PC-3 (cell line): ENCODE results near the gene RPLP2. TPM values are rescaled to one million over a fixed set of nuclear protein-coding genes. Genes with fewer than 3 reads are reported as not detected.

Experiments used
- ATAC-seq: fragments of 200-7000 bp; cut with Tn5 transposase; 2 replicates; pipeline ENCODE4 v1.9.1; 2020; ENCODE audit warnings: mild to moderate bottlenecking, moderate library complexity
- BruUV-seq: library from RNA; stranded (reverse); fragments of 400-500 nt; replicated peaks from 2 replicates; lab custom pipeline; 2021; lab: Mats Ljungman, UMichigan
- CTCF ChIA-PET: fragments of 300-600 bp; sonication (Branson Sonifier 250); formaldehyde crosslinking; loops from one replicate; lab custom pipeline; 2022; ENCODE audit warnings: antibody characterized with exemption; lab: Charles Lee
- POLR2A ChIA-PET: fragments of 300-600 bp; sonication (Branson Sonifier 250); formaldehyde crosslinking; loops from one replicate; lab custom pipeline; 2022; ENCODE audit warnings: antibody characterized with exemption; ENCODE audit not compliant: unreplicated experiment; lab: Charles Lee
- DNase-seq: peaks from one replicate; pipeline ENCODE4 v3.0.0-alpha.2; 2015
- H2AFZ ChIP-seq: fragments of 300-600 bp; sonication (generic); 2 replicates; pipeline ENCODE4 v1.6.0; 2016; ENCODE audit warnings: antibody characterized with exemption, low read length
- H3F3A ChIP-seq: fragments of 300-600 bp; sonication (generic); one replicate; pipeline ENCODE4 v1.6.0; 2017; ENCODE audit warnings: antibody characterized with exemption, low read length, control low read depth, mild to moderate bottlenecking; ENCODE audit not compliant: unreplicated experiment
- H3K27ac ChIP-seq: fragments of 300-600 bp; sonication (generic); 2 replicates; pipeline ENCODE4 v1.5.1; 2016; ENCODE audit warnings: mild to moderate bottlenecking, low read length
- H3K27me3 ChIP-seq: fragments of 300-600 bp; sonication (generic); 2 replicates; pipeline ENCODE4 v1.6.1; 2016; ENCODE audit warnings: low read length, mixed read lengths
- H3K36me3 ChIP-seq: fragments of 300-600 bp; sonication (generic); 2 replicates; pipeline ENCODE4 v1.6.1; 2016; ENCODE audit warnings: low read depth, mixed run types, low read length, mixed read lengths
- H3K4me1 ChIP-seq: fragments of 300-600 bp; sonication (generic); 2 replicates; pipeline ENCODE4 v1.5.1; 2016; ENCODE audit warnings: low read length; ENCODE audit not compliant: insufficient read depth
- H3K4me2 ChIP-seq: fragments of 300-600 bp; sonication (generic); 2 replicates; pipeline ENCODE4 v1.6.0; 2016; ENCODE audit warnings: low read length
- H3K4me3 ChIP-seq: fragments of 300-600 bp; sonication (generic); 2 replicates; pipeline ENCODE4 v1.5.1; 2016; ENCODE audit warnings: mild to moderate bottlenecking, low read length, mixed read lengths
- H3K79me2 ChIP-seq: fragments of 300-600 bp; sonication (generic); 2 replicates; pipeline ENCODE4 v1.6.1; 2017; ENCODE audit warnings: low read length, mixed read lengths
- H3K9ac ChIP-seq: fragments of 300-600 bp; sonication (generic); 2 replicates; pipeline ENCODE4 v1.6.0; 2016; ENCODE audit warnings: mild to moderate bottlenecking, low read length
- H3K9me2 ChIP-seq: fragments of 300-600 bp; sonication (generic); replicated peaks from 2 replicates; pipeline ENCODE4 v1.6.1; 2016; ENCODE audit warnings: mixed run types, low read length, mixed read lengths
- H3K9me3 ChIP-seq: fragments of 300-600 bp; sonication (generic); 2 replicates; pipeline ENCODE4 v1.6.1; 2016; ENCODE audit warnings: low read length, mixed read lengths
- H4K20me1 ChIP-seq: fragments of 300-600 bp; sonication (generic); 2 replicates; pipeline ENCODE4 v1.6.1; 2016; ENCODE audit warnings: low read length, mixed read lengths
- EZH2 ChIP-seq: fragments of 300-600 bp; sonication (generic); IDR thresholded peaks from one replicate; pipeline ENCODE4 v1.6.1; 2017; ENCODE audit warnings: antibody characterized with exemption, mild to moderate bottlenecking, low read length; ENCODE audit not compliant: unreplicated experiment
- EZH2phosphoT487 ChIP-seq: fragments of 300-600 bp; sonication (generic); IDR thresholded peaks from 2 replicates; pipeline ENCODE4 v1.6.1; 2018; ENCODE audit warnings: mild to moderate bottlenecking, antibody characterized with exemption, low read length, borderline replicate concordance
- intact Hi-C: fragments of 100-400 bp; cut with micrococcal nuclease; formaldehyde crosslinking; loops from 2 replicates; pipeline ENCODE4 v1.9.0; 2023
- total RNA-seq: library from RNA; depleted of rRNA; stranded (reverse); fragments of >200 nt; gene quantifications from 2 replicates; pipeline ENCODE4 v1.2.3, GENCODE V29; 2014
- TF ChIP-seq, protein P1 (sequence below): fragments of 300-600 bp; sonication (generic); conservative IDR thresholded peaks from 2 replicates; pipeline ENCODE4 v1.5.1; 2017; ENCODE audit warnings: antibody characterized with exemption, low read depth, mild to moderate bottlenecking, low read length

RPLP2 gene
- total RNA-seq, 1 experiment from 2014 or later: 897 TPM

DNA sequence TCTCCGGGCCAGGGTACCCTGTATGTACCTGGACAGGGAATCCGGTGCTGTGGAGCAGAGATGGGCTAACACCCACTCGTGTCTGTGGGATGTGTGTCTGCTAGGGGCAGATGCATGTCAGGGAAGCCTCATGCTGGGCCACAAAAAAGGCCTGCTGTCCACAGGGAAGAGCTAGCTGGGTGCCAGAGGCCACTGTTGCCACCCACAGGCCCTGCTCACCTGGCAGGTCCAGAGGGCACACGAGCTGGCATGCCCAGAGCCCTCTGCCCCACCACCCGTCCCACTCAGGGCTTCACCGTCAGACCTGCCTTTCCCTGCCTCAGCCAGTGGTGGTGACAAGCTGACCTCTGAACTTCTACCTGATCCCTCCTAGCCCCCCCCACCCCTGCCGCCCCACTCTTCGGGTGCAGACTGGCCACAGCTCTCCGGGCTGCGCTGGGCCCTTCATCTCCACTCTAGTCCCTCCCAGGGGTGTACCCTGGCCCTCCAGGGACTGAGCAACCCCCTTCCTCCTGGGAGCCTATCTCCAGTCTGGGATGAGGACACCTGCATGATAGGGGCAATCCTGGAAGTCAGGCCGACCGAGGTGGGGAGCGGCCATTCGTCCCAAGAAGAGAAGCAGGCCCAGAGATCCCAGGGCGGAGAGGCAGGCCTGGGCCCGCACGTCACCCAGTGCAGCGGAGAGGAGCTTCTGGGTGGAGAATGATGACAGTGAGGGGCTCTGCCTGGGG is 13.0 kb upstream of the RPLP2 start:
- peak; percentile 4; the same call in 1 of the 2 replicates for ATAC-seq
- Histone ChIP-seq H3K4me2 (peak overlapping the region; percentile 98), H3K9me2 (no peaks in the 10 kb centered on the region), H3F3A (peaks cover 4% of the 10 kb centered on the region), H3K4me1 (peaks cover 19% of the 10 kb centered on the region), H2AFZ (peak overlapping the region; percentile 92; the same call in 1 of the 2 replicates), H3K4me3 (peak overlapping the region; percentile 94), H3K9me3 (no peaks in the 10 kb centered on the region), H3K9ac (peak overlapping the region; percentile 23), H3K27me3 (no peaks in the 10 kb centered on the region), H3K36me3 (no peaks in the 10 kb centered on the region; the same call in 1 of the 2 replicates), H3K79me2 (peaks cover 24% of the 10 kb centered on the region), H4K20me1 (no peaks in the 10 kb centered on the region), H3K27ac (peak overlapping the region; percentile 40)
- TF ChIP-seq, protein P1, sequence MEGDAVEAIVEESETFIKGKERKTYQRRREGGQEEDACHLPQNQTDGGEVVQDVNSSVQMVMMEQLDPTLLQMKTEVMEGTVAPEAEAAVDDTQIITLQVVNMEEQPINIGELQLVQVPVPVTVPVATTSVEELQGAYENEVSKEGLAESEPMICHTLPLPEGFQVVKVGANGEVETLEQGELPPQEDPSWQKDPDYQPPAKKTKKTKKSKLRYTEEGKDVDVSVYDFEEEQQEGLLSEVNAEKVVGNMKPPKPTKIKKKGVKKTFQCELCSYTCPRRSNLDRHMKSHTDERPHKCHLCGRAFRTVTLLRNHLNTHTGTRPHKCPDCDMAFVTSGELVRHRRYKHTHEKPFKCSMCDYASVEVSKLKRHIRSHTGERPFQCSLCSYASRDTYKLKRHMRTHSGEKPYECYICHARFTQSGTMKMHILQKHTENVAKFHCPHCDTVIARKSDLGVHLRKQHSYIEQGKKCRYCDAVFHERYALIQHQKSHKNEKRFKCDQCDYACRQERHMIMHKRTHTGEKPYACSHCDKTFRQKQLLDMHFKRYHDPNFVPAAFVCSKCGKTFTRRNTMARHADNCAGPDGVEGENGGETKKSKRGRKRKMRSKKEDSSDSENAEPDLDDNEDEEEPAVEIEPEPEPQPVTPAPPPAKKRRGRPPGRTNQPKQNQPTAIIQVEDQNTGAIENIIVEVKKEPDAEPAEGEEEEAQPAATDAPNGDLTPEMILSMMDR: no peak
- no peak for TF ChIP-seq EZH2
- no peak for TF ChIP-seq EZH2phosphoT487
- intact Hi-C loops: loop anchor here (2.0 kb wide), 1 partner anchor 24 kb away; no protein-coding TSS in a partner anchor
- BruUV-seq: no TSS peak
- POLR2A ChIA-PET: interaction anchor here (0.6 kb wide), 1 partner anchor 13 kb away, joined by 3 read pairs; the partner anchor contains the start of gene RPLP2
- CTCF ChIA-PET: interaction anchor here (0.5 to 0.6 kb wide), 3 partner anchors 28 to 356 kb away, joined by 3 to 11 read pairs (median 7); no protein-coding TSS in a partner anchor
- DNase-seq: no peak

DNA sequence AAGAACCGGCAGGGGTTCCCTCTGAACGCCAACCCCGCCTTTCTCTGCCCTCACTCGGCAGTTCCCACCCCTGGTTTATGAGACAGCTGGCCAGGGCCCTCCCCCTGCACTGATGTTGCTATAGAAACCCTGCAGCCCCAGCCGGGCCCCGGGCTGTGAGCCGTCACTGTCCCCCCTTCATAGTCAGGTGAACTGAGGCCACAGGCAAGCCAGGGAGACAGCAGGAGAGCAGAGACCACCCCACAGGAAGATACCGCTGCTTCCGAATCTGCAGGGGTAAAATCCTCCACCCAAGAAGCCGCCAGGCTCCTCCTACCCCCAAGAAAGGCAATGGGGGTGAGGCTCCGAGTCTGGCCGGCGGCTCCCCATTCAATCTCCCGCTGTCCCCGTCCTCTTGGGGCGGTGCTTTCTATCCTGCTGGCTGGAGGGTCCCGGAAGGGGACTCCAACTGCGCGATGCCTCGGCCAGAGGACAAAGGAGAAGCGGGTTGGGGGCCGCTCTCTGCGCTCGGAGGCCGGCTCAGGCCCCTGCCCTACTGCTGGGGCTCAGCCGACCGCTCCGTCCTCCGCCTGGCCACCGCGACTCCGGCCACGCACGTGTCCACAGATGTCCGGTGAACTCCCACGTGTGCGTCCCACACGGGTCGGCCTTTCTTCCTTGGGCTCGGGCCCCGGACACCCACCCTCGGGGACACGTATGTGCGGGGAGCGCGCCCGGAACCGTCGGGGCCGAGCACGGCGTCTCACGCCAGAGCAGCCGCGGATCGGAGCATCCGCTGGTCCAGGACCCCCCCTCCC is 12.3 kb upstream of the RPLP2 start:
- peak; percentile 55 for DNase-seq
- H3K27ac ChIP-seq: peak overlapping the region; percentile 48
- POLR2A ChIA-PET: no interaction called here

More for the DNA sequence above, 12.3 kb upstream of the RPLP2 start:
- H3K9me2 ChIP-seq: no peaks in the 10 kb centered on the region
- peaks cover 19% of the 10 kb centered on the region for H3K4me1 ChIP-seq
- H3K27me3 ChIP-seq: no peaks in the 10 kb centered on the region
- intact Hi-C loops: loop anchor here (2.0 kb wide), 1 partner anchor 23 kb away; no protein-coding TSS in a partner anchor
- CTCF ChIA-PET: interaction anchor here (0.5 to 0.6 kb wide), 2 partner anchors 81 to 355 kb away, joined by 3 to 11 read pairs; no protein-coding TSS in a partner anchor
- peak overlapping the region; percentile 94 for H3K4me3 ChIP-seq
- ATAC-seq: peak; percentile 34
- peaks cover 24% of the 10 kb centered on the region for H3K79me2 ChIP-seq
- H2AFZ ChIP-seq: peak overlapping the region; percentile 92
- H3F3A ChIP-seq: peaks cover 4% of the 10 kb centered on the region
- H3K9me3 ChIP-seq: no peaks in the 10 kb centered on the region
- TF ChIP-seq EZH2: no peak
- TF ChIP-seq, protein P1: no peak
- TF ChIP-seq EZH2phosphoT487: no peak
- no peaks in the 10 kb centered on the region; the same call in 1 of the 2 replicates for H3K36me3 ChIP-seq
- peak overlapping the region; percentile 98 for H3K4me2 ChIP-seq
- BruUV-seq: TSS peak; percentile 30
- H4K20me1 ChIP-seq: no peaks in the 10 kb centered on the region
- H3K9ac ChIP-seq: peak overlapping the region; percentile 84
